Suprapubic skin (tissue), 2 donors: ENCODE results near the gene ZNF320.

ENCODE experiments used
- EP300 ChIP-seq: sonication (generic); formaldehyde crosslinking; IDR thresholded peaks from one replicate; pipeline ENCODE4 v1.6.1; 2017; ENCODE audit warnings: antibody characterized with exemption
- POLR2A ChIP-seq, 2 donors: fragments of 450-650 bp; IDR thresholded peaks; one replicate each; pipeline ENCODE4 v1.6.1; 2017; ENCODE audit warnings: antibody characterized with exemption in 2 of 2, mild to moderate bottlenecking in 2 of 2, moderate library complexity in 2 of 2

DNA sequence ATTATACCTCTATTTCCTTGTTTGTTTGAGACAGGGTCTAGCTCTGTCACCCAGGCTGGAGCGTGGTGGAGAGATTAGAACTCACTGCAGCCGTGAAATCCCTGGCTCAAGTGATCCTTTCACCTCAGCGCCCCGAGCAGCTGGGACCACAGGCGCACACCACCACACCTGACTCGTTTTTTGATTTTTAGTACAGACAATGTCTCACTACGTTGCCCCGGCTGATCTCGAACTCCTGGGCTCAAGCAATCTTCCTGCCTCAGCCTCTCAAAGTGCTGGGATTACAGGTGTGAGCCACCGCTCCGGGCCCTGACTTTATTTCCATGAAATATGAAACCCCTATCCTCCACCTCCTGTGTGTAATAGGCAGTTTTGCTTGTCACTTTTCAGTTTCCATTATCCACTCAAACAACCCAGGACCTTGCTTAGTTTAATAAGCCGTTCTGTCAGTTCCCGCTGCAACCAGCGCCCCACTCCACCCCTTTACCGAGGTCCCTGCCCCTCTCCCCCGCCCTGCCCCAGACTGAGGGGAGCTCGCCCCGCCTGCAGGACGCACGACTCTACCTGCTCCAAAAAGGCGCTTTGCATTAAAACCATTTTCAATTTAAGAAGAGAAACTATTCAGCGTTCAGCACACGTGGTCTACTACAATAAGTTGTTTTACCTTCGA is 48.4 kb upstream of the ZNF320 start:
- TF ChIP-seq POLR2A (IDR thresholded peaks at IDR 0.05) (no peak), EP300 (no peak)
